IPS-15b (cell line): ENCODE data around the gene LCE1E.

Source experiments
- H3K27me3 ChIP-seq: one replicate; pipeline ENCODE4 v1.6.1; 2013; ENCODE audit warnings: low read length; ENCODE audit not compliant: control insufficient read depth, insufficient read depth
- H3K36me3 ChIP-seq: one replicate; pipeline ENCODE4 v1.6.1; 2013; ENCODE audit warnings: low read length; ENCODE audit not compliant: control insufficient read depth, insufficient read depth
- H3K4me1 ChIP-seq: one replicate; pipeline ENCODE4 v1.6.1; 2013; ENCODE audit warnings: mild to moderate bottlenecking, low read length; ENCODE audit not compliant: control insufficient read depth, insufficient read depth
- H3K4me3 ChIP-seq: one replicate; pipeline ENCODE4 v1.5.1; 2013; ENCODE audit warnings: low read depth, low read length
- H3K9ac ChIP-seq: one replicate; pipeline ENCODE4 v1.6.1; 2013; ENCODE audit warnings: low read depth, mild to moderate bottlenecking, low read length
- H3K9me3 ChIP-seq: one replicate; pipeline ENCODE4 v1.6.1; 2013; ENCODE audit warnings: mild to moderate bottlenecking, low read length; ENCODE audit not compliant: control insufficient read depth, insufficient read depth

Gene LCE1E

GRCh38 chr1:152796421-152796820, 10.4 kb downstream of the LCE1E start, which contains the start of gene LCE1D:
TSS of gene LCE1D (plus strand) at chr1:152796721. CDS start at chr1:152797795, 1,074 bp downstream.
- Histone ChIP-seq H3K4me3 (no peak within 1 kb of the TSS), H3K36me3 (no peaks in the 10 kb centered on the region), H3K9me3 (no peaks in the 10 kb centered on the region), H3K27me3 (no peaks in the 10 kb centered on the region), H3K4me1 (no peaks in the 10 kb centered on the region), H3K9ac (no peak within 1 kb of the TSS)

- Histone ChIP-seq H3K4me1 (no peaks in the 10 kb centered on the region), H3K4me3 (no peak overlapping the region), H3K9ac (no peak overlapping the region), H3K9me3 (peaks cover 6% of the 10 kb centered on the region), H3K36me3 (no peaks in the 10 kb centered on the region), H3K27me3 (no peaks in the 10 kb centered on the region)
These were observed 15.3 kb downstream of the LCE1E start for GRCh38 chr1:152801333-152801732.

- Histone ChIP-seq H3K9me3 (peaks cover 21% of the 10 kb centered on the region), H3K36me3 (no peaks in the 10 kb centered on the region)
These were observed 20.5 kb downstream of the LCE1E start, which contains the start of gene LCE1C for GRCh38 chr1:152806576-152806975. TSS of gene LCE1C (minus strand) at chr1:152806651. CDS start at chr1:152805478, 1,173 bp downstream.

DNA sequence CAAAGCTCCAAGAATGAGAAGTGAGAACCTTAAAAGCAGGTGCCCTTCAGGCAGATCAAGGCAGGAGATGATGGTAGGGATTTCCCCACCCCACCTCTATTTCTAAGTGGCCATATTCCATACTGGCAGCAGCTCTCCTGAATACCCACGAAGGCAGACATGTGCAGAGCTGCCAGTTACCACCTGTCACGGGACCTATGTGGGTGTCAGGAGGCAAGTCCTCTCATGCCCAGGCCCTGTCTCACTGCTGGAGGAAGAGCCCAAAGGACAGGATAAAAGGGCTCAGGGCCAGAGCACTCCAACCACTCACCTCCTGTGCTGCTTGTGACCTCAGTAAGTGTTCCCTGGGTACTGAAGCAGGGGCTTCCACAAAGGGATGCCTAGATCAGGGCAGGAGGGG, 25.0 kb downstream of the LCE1E start:
- Histone ChIP-seq H3K27me3 (no peaks in the 10 kb centered on the region), H3K36me3 (no peaks in the 10 kb centered on the region), H3K4me1 (no peaks in the 10 kb centered on the region), H3K9me3 (peaks cover 21% of the 10 kb centered on the region), H3K4me3 (no peak overlapping the region), H3K9ac (no peak overlapping the region)

More at GRCh38 chr1:152806576-152806975, 20.5 kb downstream of the LCE1E start, which contains the start of gene LCE1C:
- H3K27me3 ChIP-seq, result no peaks in the 10 kb centered on the region
- no peak within 1 kb of the TSS for H3K9ac ChIP-seq
- no peak within 1 kb of the TSS for H3K4me3 ChIP-seq
- no peaks in the 10 kb centered on the region for H3K4me1 ChIP-seq

DNA sequence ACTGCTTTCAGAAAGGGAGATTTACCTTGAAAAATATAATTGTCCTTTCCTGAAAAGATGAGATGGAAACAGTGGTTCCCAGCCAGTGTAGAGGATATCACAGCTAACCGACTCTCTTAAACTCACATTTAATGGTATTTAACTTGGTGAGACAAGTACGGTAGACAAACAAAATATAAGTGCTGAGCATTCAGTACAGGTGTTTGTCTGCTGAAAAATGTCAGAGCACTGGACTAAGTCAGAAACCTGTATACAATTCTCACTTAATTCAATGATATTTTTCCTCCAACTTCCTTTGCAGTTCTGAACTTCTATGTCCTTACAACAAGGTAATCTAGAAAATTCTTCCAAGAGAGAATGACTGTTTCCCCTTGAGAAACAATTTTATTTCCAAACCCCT, 25.6 kb downstream of the LCE1E start, which contains the start of gene LCE1B:
Gene LCE1B, plus strand, starts transcription at position 301 of the 400 bp plus-strand sequence. CDS start 476 bp downstream, outside the sequence.
- no peaks in the 10 kb centered on the region for H3K4me1 ChIP-seq
- no peaks in the 10 kb centered on the region for H3K27me3 ChIP-seq
- no peaks in the 10 kb centered on the region for H3K36me3 ChIP-seq
- H3K9ac ChIP-seq, result no peak within 1 kb of the TSS
- H3K4me3 ChIP-seq, result no peak within 1 kb of the TSS
- peaks cover 21% of the 10 kb centered on the region for H3K9me3 ChIP-seq

GRCh38 chr1:152817309-152817708, 31.3 kb downstream of the LCE1E start:
- Histone ChIP-seq H3K4me1 (no peaks in the 10 kb centered on the region), H3K9ac (no peak overlapping the region), H3K27me3 (no peaks in the 10 kb centered on the region), H3K36me3 (no peaks in the 10 kb centered on the region), H3K4me3 (no peak overlapping the region), H3K9me3 (peaks cover 15% of the 10 kb centered on the region)

DNA sequence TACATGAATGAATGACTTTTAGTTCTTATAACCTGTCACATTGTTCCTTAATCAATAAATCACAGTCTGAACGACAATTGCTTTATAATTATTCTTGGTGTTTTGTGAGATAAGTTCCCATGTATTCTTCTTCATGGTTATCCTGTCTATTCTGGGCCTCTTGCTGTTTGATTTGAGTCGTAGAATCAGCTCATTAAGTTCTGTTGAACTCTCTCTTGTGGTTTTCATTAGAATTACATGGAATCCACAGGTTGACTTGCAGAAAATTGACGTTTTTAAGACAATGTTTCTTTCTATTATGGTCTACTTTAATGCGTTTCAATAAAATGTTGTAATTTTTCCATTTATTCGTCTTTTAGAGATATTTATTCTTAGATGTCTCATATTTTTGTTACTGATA, 37.2 kb downstream of the LCE1E start:
- Histone ChIP-seq H3K4me3 (no peak overlapping the region), H3K9me3 (peaks cover 15% of the 10 kb centered on the region), H3K9ac (no peak overlapping the region), H3K27me3 (no peaks in the 10 kb centered on the region), H3K36me3 (no peaks in the 10 kb centered on the region), H3K4me1 (no peaks in the 10 kb centered on the region)

GRCh38 chr1:152824964-152825363, 38.9 kb downstream of the LCE1E start:
- Histone ChIP-seq H3K36me3 (no peaks in the 10 kb centered on the region), H3K4me3 (no peak overlapping the region), H3K9me3 (peaks cover 14% of the 10 kb centered on the region), H3K4me1 (no peaks in the 10 kb centered on the region), H3K9ac (no peak overlapping the region), H3K27me3 (no peaks in the 10 kb centered on the region)

- no peak within 1 kb of the TSS for H3K4me3 ChIP-seq
- H3K27me3 ChIP-seq, result no peaks in the 10 kb centered on the region
- H3K36me3 ChIP-seq, result no peaks in the 10 kb centered on the region
- H3K9ac ChIP-seq, result no peak within 1 kb of the TSS
- H3K4me1 ChIP-seq, result no peaks in the 10 kb centered on the region
- H3K9me3 ChIP-seq, result peaks cover 14% of the 10 kb centered on the region
These were observed 41.1 kb downstream of the LCE1E start, which contains the start of gene LCE1A for GRCh38 chr1:152827173-152827572. TSS of gene LCE1A (plus strand) at chr1:152827473. CDS start at chr1:152827473, 0 bp downstream.

DNA sequence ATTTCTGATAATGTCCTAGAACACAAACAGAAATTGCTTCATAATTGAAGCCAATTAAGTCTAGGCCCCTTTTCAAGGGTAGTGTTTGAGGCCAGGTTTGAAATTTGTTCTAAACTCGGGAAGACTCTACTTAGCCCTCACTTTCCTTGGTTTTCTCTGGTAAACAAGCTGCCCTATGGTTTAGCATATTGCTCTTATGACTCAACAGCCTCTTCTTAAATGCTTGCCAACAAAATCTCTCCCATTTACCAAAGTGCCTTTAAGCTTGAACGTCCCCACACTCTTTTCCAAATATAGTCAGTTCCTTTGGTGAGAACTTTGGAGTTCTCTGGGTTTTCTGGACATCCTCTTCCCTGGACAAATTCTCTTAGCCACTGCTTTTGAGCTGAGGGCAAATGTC, 50.8 kb downstream of the LCE1E start:
- Histone ChIP-seq H3K9ac (no peak overlapping the region), H3K36me3 (no peaks in the 10 kb centered on the region), H3K9me3 (no peaks in the 10 kb centered on the region), H3K4me3 (no peak overlapping the region), H3K27me3 (no peaks in the 10 kb centered on the region), H3K4me1 (no peaks in the 10 kb centered on the region)
